SU-DHL-6 (cell line): Measurements from ENCODE around the gene PHTF2.

ENCODE experiments used
- H2AFZ ChIP-seq: fragments of 200-600 bp; sonication (generic); 2 replicates; pipeline ENCODE4 v1.6.1; 2014; ENCODE audit warnings: low read depth, mild to moderate bottlenecking, moderate library complexity, mixed read lengths, antibody characterized with exemption, low read length; ENCODE audit not compliant: severe bottlenecking
- H3F3A ChIP-seq: fragments of 200-600 bp; shearing (Covaris generic); 2 replicates; pipeline ENCODE4 v1.6.0; 2016; ENCODE audit warnings: antibody characterized with exemption, mild to moderate bottlenecking; ENCODE audit not compliant: insufficient read depth
- H3K27ac ChIP-seq: fragments of 200-600 bp; sonication (generic); 2 replicates; pipeline ENCODE4 v1.5.1; 2016; ENCODE audit warnings: low read depth, mild to moderate bottlenecking, low read length, moderate library complexity, mixed read lengths
- H3K27me3 ChIP-seq: fragments of 200-600 bp; sonication (generic), shearing (Covaris generic); 2 replicates; pipeline ENCODE4 v1.6.0; 2014; ENCODE audit warnings: mild to moderate bottlenecking, low read length
- H3K36me3 ChIP-seq: fragments of 200-600 bp; sonication (generic); 2 replicates; pipeline ENCODE4 v1.6.1; 2014; ENCODE audit warnings: mild to moderate bottlenecking, low read length, mixed read lengths
- H3K4me2 ChIP-seq: fragments of 300-600, 200-600 bp; shearing (Covaris generic), sonication (generic); 2 replicates; pipeline ENCODE4 v1.6.0; 2014; ENCODE audit warnings: low read length, low read depth, mild to moderate bottlenecking; ENCODE audit not compliant: poor library complexity, severe bottlenecking
- H3K4me3 ChIP-seq: fragments of 200-600 bp; sonication (generic); 2 replicates; pipeline ENCODE4 v1.5.1; 2014; ENCODE audit warnings: antibody characterized with exemption, low read length, mild to moderate bottlenecking, mixed read lengths; ENCODE audit not compliant: insufficient read depth, poor library complexity, severe bottlenecking
- H3K79me2 ChIP-seq: fragments of 200-600 bp; sonication (generic); 2 replicates; pipeline ENCODE4 v1.6.1; 2014; ENCODE audit warnings: mild to moderate bottlenecking, low read length, moderate library complexity; ENCODE audit not compliant: insufficient read depth
- H3K9ac ChIP-seq: fragments of 200-600 bp; sonication (generic); 2 replicates; pipeline ENCODE4 v1.7.0; 2014; ENCODE audit warnings: mild to moderate bottlenecking, low read length
- H3K9me2 ChIP-seq: fragments of 200-600 bp; sonication (generic); replicated peaks from 2 replicates; pipeline ENCODE4 v1.6.1; 2014; ENCODE audit warnings: low read length; ENCODE audit not compliant: insufficient read depth
- H3K9me3 ChIP-seq: fragments of 200-600 bp; sonication (generic); 2 replicates; pipeline ENCODE4 v1.6.1; 2014; ENCODE audit warnings: low read length, mixed read lengths; ENCODE audit not compliant: insufficient read depth
- H4K20me1 ChIP-seq: fragments of 200-600 bp; sonication (generic); 2 replicates; pipeline ENCODE4 v1.6.1; 2014; ENCODE audit warnings: low read depth, mild to moderate bottlenecking, antibody characterized with exemption, low read length, moderate library complexity, mixed read lengths
- CTCF ChIP-seq: fragments of 200-600 bp; sonication (generic); IDR thresholded peaks from one replicate; pipeline ENCODE4 v1.5.1; 2017; ENCODE audit warnings: antibody characterized with exemption, mild to moderate bottlenecking, low read length, moderate library complexity; ENCODE audit not compliant: insufficient read depth, poor library complexity, severe bottlenecking
- EZH2phosphoT487 ChIP-seq: fragments of 200-600 bp; sonication (generic), shearing (Covaris generic); conservative IDR thresholded peaks from 2 replicates; pipeline ENCODE4 v1.6.1; 2018; ENCODE audit warnings: mild to moderate bottlenecking, antibody characterized with exemption, low read length, moderate library complexity, mixed read lengths

Gene PHTF2

GRCh38 chr7:77863860-77864259 lies 65.3 kb downstream of the PHTF2 start:
- TF ChIP-seq CTCF: no peak
- no peak for TF ChIP-seq EZH2phosphoT487
- H4K20me1 ChIP-seq: peaks cover 12% of the 10 kb centered on the region; the same call in 1 of the 2 replicates
- no peaks in the 10 kb centered on the region for H3K9me3 ChIP-seq
- H3K4me3 ChIP-seq: no peak overlapping the region
- H3K4me2 ChIP-seq: peak overlapping the region; percentile 9
- H3K36me3 ChIP-seq: peaks cover 15% of the 10 kb centered on the region; the same call in 1 of the 2 replicates
- 0 out of 2 replicates have a peak overlapping the region, but pooled peaks have one; percentile 23 for H3K27ac ChIP-seq
- no peaks in the 10 kb centered on the region for H3K27me3 ChIP-seq
- peaks cover 99% of the 10 kb centered on the region for H3K79me2 ChIP-seq
- peaks cover 21% of the 10 kb centered on the region; the same call in 1 of the 2 replicates for H3F3A ChIP-seq
- no peak overlapping the region for H3K9ac ChIP-seq
- no peaks in the 10 kb centered on the region for H3K9me2 ChIP-seq
- no peak overlapping the region for H2AFZ ChIP-seq

- no peak overlapping the region for H3K4me3 ChIP-seq
These were observed 67.8 kb downstream of the PHTF2 start for GRCh38 chr7:77866370-77866769.

GRCh38 chr7:77866786-77867536 lies 68.4 kb downstream of the PHTF2 start:
- Histone ChIP-seq H3K27me3 (no peaks in the 10 kb centered on the region), H3K4me3 (no peak overlapping the region), H3K9ac (no peak overlapping the region), H3K9me2 (no peaks in the 10 kb centered on the region), H3K27ac (0 out of 2 replicates have a peak overlapping the region, but pooled peaks have one; percentile 4), H3K9me3 (no peaks in the 10 kb centered on the region), H3K4me2 (no peak overlapping the region), H3K79me2 (peaks cover 100% of the 10 kb centered on the region), H2AFZ (no peak overlapping the region), H4K20me1 (peaks cover 15% of the 10 kb centered on the region; the same call in 1 of the 2 replicates), H3F3A (peaks cover 13% of the 10 kb centered on the region; the same call in 1 of the 2 replicates), H3K36me3 (peaks cover 8% of the 10 kb centered on the region; the same call in 1 of the 2 replicates)
- no peak for TF ChIP-seq EZH2phosphoT487
- TF ChIP-seq CTCF: no peak

More at GRCh38 chr7:77866370-77866769, 67.8 kb downstream of the PHTF2 start:
- Histone ChIP-seq H3K27me3 (no peaks in the 10 kb centered on the region), H3K36me3 (peaks cover 8% of the 10 kb centered on the region; the same call in 1 of the 2 replicates), H3K27ac (no peak overlapping the region), H3K79me2 (peaks cover 99% of the 10 kb centered on the region), H2AFZ (no peak overlapping the region), H3K9me2 (no peaks in the 10 kb centered on the region), H3F3A (peaks cover 13% of the 10 kb centered on the region; the same call in 1 of the 2 replicates), H4K20me1 (peaks cover 15% of the 10 kb centered on the region; the same call in 1 of the 2 replicates), H3K4me2 (no peak overlapping the region), H3K9ac (no peak overlapping the region), H3K9me3 (no peaks in the 10 kb centered on the region)
- TF ChIP-seq CTCF (no peak), EZH2phosphoT487 (no peak)
